CD4-positive, alpha-beta T cell treated with Interleukin-17A for 4 hours (primary cell): ENCODE data around the gene AP1AR.
A peak's percentile ranks its signal among the peaks of the same experiment; 100 is the strongest.

Source experiments
- DNase-seq: peaks from one replicate; pipeline ENCODE4 v3.0.0-alpha.2; 2020; ENCODE audit warnings: mixed read lengths

Gene AP1AR

DNA sequence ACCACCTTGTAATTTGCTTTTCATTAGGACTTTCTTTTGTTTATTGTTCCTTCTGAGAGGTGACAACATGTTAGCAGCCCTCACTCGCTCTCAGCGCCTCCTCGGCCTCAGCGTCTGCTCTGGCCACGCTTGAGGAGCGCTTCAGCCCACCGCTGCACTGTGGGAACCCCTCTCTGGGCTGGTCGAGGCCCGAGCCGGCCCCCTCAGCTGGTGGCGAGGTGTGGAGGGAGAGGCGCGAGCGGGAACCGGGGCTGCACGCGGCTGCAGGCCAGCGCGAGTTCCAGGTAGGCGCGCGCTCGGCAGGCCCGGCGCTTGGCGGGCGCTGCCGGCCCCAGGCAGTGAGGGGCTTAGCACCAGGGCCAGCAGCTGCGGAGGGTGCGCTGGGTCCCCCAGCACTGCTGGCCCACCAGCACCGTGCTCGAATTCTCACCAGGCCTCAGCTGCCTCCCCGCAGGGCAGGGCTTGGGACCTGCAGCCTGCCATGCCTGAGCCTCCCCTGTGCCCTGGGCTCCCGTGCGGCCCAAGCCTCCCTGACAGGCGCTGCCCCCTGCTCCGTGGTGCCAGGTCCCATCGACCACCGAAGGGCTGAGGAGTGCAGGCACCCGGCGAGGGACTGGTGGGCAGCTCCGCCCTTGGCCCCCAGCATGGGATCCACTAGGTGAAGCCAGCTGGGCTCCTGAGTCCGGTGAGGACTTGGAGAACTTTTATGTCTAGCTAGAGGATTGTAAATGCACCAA is 9.2 kb upstream of the AP1AR start:
- DNase-seq = no peak

- no peak for DNase-seq
These were observed 6.4 kb upstream of the AP1AR start for GRCh38 chr4:112225157-112225556.

GRCh38 chr4:112230879-112231778 is 458 bp upstream of the AP1AR start:
- DNase-seq = peak; percentile 98

DNA sequence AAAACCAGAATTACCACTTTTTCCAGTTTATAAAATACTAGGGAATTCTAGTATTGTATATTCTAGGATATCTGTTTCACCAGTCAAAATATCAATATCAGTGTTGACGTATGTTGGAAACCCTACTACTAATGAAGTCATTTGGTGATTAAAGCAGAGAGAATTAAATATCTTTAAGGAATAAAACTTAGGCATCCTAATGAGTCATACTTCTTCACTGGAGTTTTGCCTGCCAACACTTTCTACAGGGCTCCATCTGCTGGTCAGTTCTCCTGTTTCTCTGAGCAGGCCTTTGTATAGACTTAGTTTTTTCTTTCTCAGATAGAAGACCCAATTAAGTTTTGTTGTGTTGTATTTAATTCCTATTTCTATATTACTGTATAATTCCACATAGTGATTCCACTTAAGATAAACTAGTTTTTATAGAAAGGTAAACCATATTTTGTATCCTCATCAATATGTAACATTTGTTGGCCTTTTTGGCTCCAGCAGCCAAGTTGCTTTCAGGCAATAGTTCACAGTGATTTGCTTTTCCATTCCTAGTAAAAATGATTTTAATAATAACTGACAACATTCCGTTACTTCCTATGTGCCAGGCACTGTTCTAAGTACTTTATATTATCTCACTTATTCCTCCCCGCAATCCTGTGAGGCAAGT is 3.5 kb downstream of the AP1AR start:
- DNase-seq = peak; percentile 74

DNA sequence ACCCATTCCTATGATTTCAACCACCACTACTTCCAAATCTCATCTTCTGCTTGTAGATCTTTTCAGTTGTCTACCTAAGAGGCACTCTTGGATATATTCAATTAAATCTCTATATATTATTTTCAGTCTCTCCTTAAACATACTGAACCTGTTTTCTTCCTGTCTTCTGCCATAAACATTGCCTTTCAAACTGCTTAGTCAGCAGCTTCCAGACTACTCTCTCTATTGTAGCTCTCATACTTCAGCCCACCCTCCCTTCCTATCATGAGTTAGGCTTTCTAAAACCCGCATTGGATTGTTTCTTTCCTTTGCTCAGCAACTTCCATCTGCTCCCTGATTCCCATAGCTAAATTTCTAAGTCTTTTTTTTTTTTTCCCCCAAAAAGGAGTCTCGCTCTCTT is 4.5 kb downstream of the AP1AR start:
- no peak for DNase-seq

DNA sequence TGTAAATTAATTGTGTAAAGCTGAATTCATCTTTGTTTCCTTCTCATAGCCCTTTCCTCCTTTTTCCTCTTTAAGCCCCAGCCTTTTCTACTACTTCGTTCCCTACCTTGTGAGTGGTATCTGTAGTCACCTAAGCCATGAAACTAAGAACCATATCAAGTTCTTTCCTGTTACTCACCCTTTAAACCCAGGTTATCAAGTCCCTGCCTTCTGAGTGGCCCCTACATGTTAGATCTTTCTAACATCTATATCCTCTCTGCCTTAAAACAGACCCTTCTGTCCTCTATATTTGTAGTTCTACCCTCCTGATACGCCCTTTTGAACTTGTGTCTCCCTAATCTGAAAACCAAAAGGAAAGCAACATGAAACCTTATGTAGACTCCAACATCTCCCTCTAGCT is 7.2 kb downstream of the AP1AR start:
- no peak for DNase-seq

GRCh38 chr4:112245383-112245782 is 13.8 kb downstream of the AP1AR start:
- no peak for DNase-seq

GRCh38 chr4:112247021-112247420 is 15.4 kb downstream of the AP1AR start:
- DNase-seq = no peak

DNA sequence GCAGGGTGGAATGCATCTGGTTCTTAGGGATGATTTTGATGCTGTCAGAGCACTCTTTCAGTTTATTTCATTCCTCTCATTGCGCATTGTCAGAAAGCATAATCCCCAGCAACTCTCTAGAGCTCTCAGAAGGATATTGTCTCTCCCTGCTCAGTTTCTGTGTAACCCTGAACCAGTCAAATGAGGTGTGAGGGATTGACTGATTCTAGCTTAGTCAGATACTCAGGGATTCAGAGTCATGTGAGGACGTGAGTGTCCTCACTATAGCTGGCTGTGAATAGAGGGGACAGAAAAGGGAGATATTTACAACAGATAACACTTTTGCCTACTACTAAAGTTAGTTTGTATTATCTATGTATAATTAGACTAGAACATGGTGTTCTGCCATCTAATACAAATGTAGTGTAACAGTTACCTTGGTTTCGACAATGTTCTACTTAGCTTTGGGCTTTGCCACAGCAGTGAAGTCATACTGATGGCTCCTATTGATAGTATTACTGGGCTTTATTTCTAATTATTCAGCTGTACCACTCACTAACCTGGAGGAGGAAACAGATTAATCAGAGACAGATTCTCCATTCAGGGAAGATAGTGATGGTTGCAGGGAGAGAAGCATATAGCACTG is 19.5 kb downstream of the AP1AR start:
- DNase-seq = no peak

DNA sequence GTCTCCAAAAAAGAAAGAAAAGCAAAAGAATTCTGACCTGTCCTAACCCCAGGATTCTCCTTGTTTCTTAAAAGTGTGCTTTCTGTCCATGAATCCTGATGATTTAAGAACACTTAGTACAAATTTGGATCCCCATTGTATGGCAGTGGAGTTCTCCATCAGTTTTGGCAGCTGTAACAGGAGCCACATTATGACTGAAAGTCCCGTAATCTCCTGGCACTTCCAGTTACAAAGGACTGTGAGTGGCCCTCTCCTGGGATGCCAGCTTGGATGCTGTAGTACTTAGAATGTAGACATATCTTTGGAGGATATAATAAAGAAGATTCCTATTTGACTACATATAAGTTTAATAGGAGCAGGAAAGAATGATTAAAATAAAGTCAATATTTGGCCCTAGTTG is 20.6 kb downstream of the AP1AR start:
- DNase-seq = no peak

GRCh38 chr4:112253382-112254000 is 21.9 kb downstream of the AP1AR start:
- no peak for DNase-seq

GRCh38 chr4:112257098-112257497 is 25.5 kb downstream of the AP1AR start:
- DNase-seq = no peak

- DNase-seq = no peak
These were observed 35.2 kb downstream of the AP1AR start for GRCh38 chr4:112266823-112267222.

DNA sequence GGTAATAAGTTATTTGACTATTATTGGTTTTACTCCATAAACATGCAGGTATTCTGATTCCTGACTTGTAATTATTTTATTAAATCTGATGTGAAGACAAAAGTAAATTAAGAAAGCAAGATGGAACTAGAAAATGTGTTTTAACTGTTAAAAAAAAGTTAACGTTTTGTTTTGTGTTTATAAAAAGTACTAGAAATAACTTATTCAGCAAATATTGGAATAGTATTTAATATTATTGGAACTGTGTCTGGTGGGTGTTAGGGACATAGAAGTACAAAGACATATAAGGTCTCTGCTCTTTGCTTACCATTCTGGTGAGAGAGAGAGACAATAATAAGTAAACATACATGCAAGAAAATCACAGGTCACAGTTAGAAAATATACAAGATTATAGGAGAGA is 38.5 kb downstream of the AP1AR start:
- no peak for DNase-seq

DNA sequence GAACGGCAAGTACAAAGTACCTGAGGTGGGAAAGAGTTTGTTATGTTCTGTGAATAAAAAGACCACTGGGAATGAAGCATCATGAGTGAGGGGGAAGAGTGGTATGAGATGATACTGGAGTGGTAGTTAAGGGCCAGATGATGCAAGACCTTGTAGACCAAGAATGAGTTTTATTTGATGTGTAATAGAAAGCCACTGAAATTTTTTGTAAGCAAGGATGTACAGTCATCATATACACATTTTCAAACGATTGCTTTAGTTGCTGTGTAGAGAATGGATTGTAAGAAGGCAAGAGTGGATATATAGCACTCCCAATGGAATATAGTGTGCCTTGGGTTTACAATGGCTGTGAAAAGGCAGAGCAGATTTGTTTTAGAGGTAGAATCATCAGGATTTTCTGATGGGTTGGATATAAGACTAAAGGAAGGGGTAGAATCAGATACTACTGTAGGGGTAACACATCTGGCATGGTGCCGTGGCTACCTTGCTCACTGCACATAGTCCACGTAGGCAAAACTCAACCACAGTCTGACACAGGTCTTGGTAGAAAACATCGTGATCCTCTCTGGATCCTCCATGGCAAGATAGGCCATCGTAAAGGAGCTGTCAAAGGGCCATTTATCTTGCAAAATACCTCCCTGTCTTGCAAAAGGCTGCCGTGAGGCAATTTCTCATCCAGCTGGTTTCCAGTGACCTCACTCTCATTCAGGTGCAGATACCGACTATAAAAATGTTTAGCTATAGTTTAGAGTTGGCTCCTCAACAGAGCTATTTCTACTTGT is 39.2 kb downstream of the AP1AR start:
- no peak for DNase-seq

DNA sequence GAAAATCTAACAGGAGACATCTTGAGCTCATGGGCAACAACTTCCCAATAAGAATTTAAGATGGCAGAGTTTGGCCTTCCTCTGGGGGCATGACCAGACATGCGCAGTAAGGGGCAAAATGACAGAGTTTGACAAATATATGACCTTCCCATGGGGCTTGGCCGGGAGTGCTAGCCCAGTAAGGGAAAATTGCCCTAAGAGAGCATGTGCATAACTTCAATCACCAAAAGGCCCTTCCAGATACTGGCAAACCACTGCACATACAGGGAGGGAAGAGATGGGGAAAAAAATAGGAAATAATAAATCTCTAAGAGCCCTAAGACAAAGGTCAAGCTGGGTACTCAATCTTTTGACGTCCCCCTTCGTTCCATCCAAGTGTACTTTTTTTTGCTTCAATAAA is 40.7 kb downstream of the AP1AR start:
- DNase-seq = no peak

- no peak for DNase-seq
These were observed 43.4 kb downstream of the AP1AR start for GRCh38 chr4:112274959-112275358.

- no peak for DNase-seq
These were observed 44.5 kb downstream of the AP1AR start for GRCh38 chr4:112276113-112276512.

DNA sequence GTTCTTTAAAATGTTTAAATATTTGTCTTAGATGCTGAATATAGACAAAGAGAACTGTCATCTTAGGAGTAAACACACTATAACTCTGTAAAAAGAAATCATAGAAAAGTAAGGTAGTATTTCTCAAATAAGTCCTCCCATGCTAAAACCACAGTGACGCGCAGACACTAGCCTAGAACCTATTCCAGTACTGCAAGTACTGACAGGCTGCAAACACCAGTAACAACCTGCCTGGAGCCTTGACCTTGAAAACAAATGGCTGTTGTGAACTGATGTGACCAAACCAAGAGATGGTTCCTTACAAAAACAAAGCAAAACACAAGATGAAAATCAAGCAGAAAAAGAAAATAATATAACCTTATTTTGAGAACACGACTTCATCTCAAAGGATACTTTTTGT is 45.6 kb downstream of the AP1AR start:
- DNase-seq = no peak

- DNase-seq = no peak
These were observed 46.3 kb downstream of the AP1AR start for GRCh38 chr4:112277705-112278448.
